ENCODE data around the gene DARS2. TPM values are rescaled to one million over a fixed set of nuclear protein-coding genes. Genes with fewer than 3 reads are reported as not detected.

The DARS2 gene
- polyA plus RNA-seq, 3 donors: 3.2 to 8.2 (median 6.2) TPM

- no CpG with 5 or more reads among the region's 4 CpGs for WGBS (ENCODE audit: insufficient coverage)
- H3K4me3 Mint-ChIP-seq: no peak overlapping the region
These were observed 44.5 kb upstream of the DARS2 start for GRCh38 chr1:173779936-173780335.

GRCh38 chr1:173784997-173785396, 39.5 kb upstream of the DARS2 start:
- H3K27ac Mint-ChIP-seq: no peak overlapping the region
- no peaks in the 10 kb centered on the region for H3K9me3 ChIP-seq (replicated peaks in 1 of 2; ENCODE audit: control insufficient read depth in 1 of 2, insufficient read depth in 1 of 2, low read length in 2 of 2)
- peaks cover 61 to 80% of the 10 kb centered on the region in 2 donors for H3K36me3 Mint-ChIP-seq
- no peaks in the 10 kb centered on the region for H4K20me1 ChIP-seq (ENCODE audit: insufficient read depth, low read length)
- peaks cover 67 to 92% of the 10 kb centered on the region in 2 donors for H3K36me3 ChIP-seq (replicated peaks in 1 of 2; ENCODE audit: control insufficient read depth in 1 of 2, insufficient read depth in 2 of 2, low read length in 2 of 2)
- no peaks in the 10 kb centered on the region for H3K79me2 ChIP-seq (ENCODE audit: insufficient read depth, low read length)
- peaks cover 0 to 2% (median 1%) of the 10 kb centered on the region in 3 donors for H3K27me3 Mint-ChIP-seq (ENCODE audit: low read depth in 3 of 3)
- H2AFZ ChIP-seq (ENCODE audit: insufficient read depth, low read depth, low read length, poor library complexity, severe bottlenecking): no peak overlapping the region
- no peak overlapping the region for H3K4me3 ChIP-seq (replicated peaks in 1 of 3; ENCODE audit: low read depth in 2 of 3, low read length in 3 of 3)
- no peaks in the 10 kb centered on the region for H3K9me3 Mint-ChIP-seq
- no peak overlapping the region for H3K4me3 Mint-ChIP-seq
- no CpG with 5 or more reads among the region's 7 CpGs for WGBS (ENCODE audit: insufficient coverage)
- no peaks in the 10 kb centered on the region for H3K4me1 ChIP-seq (ENCODE audit: control insufficient read depth in 1 of 2, insufficient read depth in 2 of 2, low read length in 2 of 2)
- no peak for DNase-seq
- no peaks in the 10 kb centered on the region for H3K4me1 Mint-ChIP-seq
- H3K27me3 ChIP-seq (ENCODE audit: control insufficient read depth in 2 of 2, insufficient read depth in 2 of 2, low read length in 2 of 2): no peaks in the 10 kb centered on the region
- H3K9ac ChIP-seq (ENCODE audit: insufficient read depth, low read length, poor library complexity, severe bottlenecking): no peak overlapping the region
- intact Hi-C loops (cut with micrococcal nuclease): no loop called here
- H3K27ac ChIP-seq (ENCODE audit: low read depth in 1 of 2, low read length in 2 of 2): no peak overlapping the region
- TF ChIP-seq CTCF (IDR thresholded peaks at IDR 0.05): no peak
- no peak overlapping the region for H3K4me2 ChIP-seq (replicated peaks; ENCODE audit: extremely low read depth, low read length, poor library complexity, severe bottlenecking)

More at GRCh38 chr1:173779936-173780335, 44.5 kb upstream of the DARS2 start:
- H3K4me3 ChIP-seq (replicated peaks in 1 of 3; ENCODE audit: low read depth in 2 of 3, low read length in 3 of 3): no peak overlapping the region
- no peak overlapping the region for H3K9ac ChIP-seq (ENCODE audit: insufficient read depth, low read length, poor library complexity, severe bottlenecking)
- no peaks in the 10 kb centered on the region for H4K20me1 ChIP-seq (ENCODE audit: insufficient read depth, low read length)
- H3K9me3 ChIP-seq (replicated peaks in 1 of 2; ENCODE audit: control insufficient read depth in 1 of 2, insufficient read depth in 1 of 2, low read length in 2 of 2): no peaks in the 10 kb centered on the region
- no peak for TF ChIP-seq CTCF (IDR thresholded peaks at IDR 0.05)
- no peak overlapping the region for H3K27ac ChIP-seq (ENCODE audit: low read depth in 1 of 2, low read length in 2 of 2)
- H3K27me3 ChIP-seq (ENCODE audit: control insufficient read depth in 2 of 2, insufficient read depth in 2 of 2, low read length in 2 of 2): no peaks in the 10 kb centered on the region
- intact Hi-C loops (cut with micrococcal nuclease): no loop called here
- Mint-ChIP-seq H3K36me3 (peaks cover 82 to 93% of the 10 kb centered on the region in 2 donors), H3K27ac (no peak overlapping the region), H3K4me1 (peaks cover 7% of the 10 kb centered on the region), H3K27me3 (ENCODE audit: low read depth in 3 of 3) (peaks cover 0 to 2% (median 1%) of the 10 kb centered on the region in 3 donors), H3K9me3 (no peaks in the 10 kb centered on the region)
- peaks cover 65 to 98% of the 10 kb centered on the region in 2 donors for H3K36me3 ChIP-seq (replicated peaks in 1 of 2; ENCODE audit: control insufficient read depth in 1 of 2, insufficient read depth in 2 of 2, low read length in 2 of 2)
- no peaks in the 10 kb centered on the region for H3K79me2 ChIP-seq (ENCODE audit: insufficient read depth, low read length)
- H2AFZ ChIP-seq (ENCODE audit: insufficient read depth, low read depth, low read length, poor library complexity, severe bottlenecking): no peak overlapping the region
- no peaks in the 10 kb centered on the region for H3K4me1 ChIP-seq (ENCODE audit: control insufficient read depth in 1 of 2, insufficient read depth in 2 of 2, low read length in 2 of 2)
- no peak for DNase-seq
- no peak overlapping the region for H3K4me2 ChIP-seq (replicated peaks; ENCODE audit: extremely low read depth, low read length, poor library complexity, severe bottlenecking)

All from CD14-positive monocyte (primary cell).